ENCODE data around the gene MLC1. TPM values are rescaled to one million over a fixed set of nuclear protein-coding genes. Genes with fewer than 3 reads are reported as not detected.

The MLC1 gene
- total RNA-seq, 4 donors from 2014 or later, result 0.42 TPM; not detected in 3

GRCh38 chr22:50074056-50074455 lies 11.2 kb downstream of the MLC1 start:
- Histone ChIP-seq H3K4me1 (no peaks in the 10 kb centered on the region), H3K4me3 (no peak overlapping the region), H3K9me3 (no peaks in the 10 kb centered on the region), H3K27ac (no peak overlapping the region), H3K27me3 (peaks cover 0 to 7% (median 4%) of the 10 kb centered on the region in 3 donors), H3K36me3 (no peaks in the 10 kb centered on the region)
- intact Hi-C loops (cut with DNase I; ENCODE audit: low total_unique reads), result no loop called here
- in situ Hi-C loops (cut with MboI; ENCODE audit: low sequenced_read_pairs in 4 of 4), result no loop called here
- no peak for ATAC-seq
- no peak for TF ChIP-seq CTCF (IDR thresholded peaks at IDR 0.05 in 4 of 5, conservative IDR thresholded peaks at IDR 0.05 in 1 of 5)
- TF ChIP-seq POLR2A (IDR thresholded peaks at IDR 0.05), result no peak
- no peak for DNase-seq

GRCh38 chr22:50072714-50073538 lies 12.3 kb downstream of the MLC1 start:
- intact Hi-C loops (cut with DNase I; ENCODE audit: low total_unique reads), result no loop called here
- TF ChIP-seq CTCF (IDR thresholded peaks at IDR 0.05 in 4 of 5, conservative IDR thresholded peaks at IDR 0.05 in 1 of 5), result no peak
- TF ChIP-seq POLR2A (IDR thresholded peaks at IDR 0.05), result no peak
- H3K27ac ChIP-seq, result no peak overlapping the region
- no peak overlapping the region for H3K4me3 ChIP-seq
- H3K4me1 ChIP-seq, result no peaks in the 10 kb centered on the region
- ATAC-seq, result no peak
- in situ Hi-C loops (cut with MboI; ENCODE audit: low sequenced_read_pairs in 4 of 4), result no loop called here
- no peak for DNase-seq
- no peaks in the 10 kb centered on the region for H3K9me3 ChIP-seq
- peaks cover 0 to 7% (median 4%) of the 10 kb centered on the region in 3 donors for H3K27me3 ChIP-seq
- H3K36me3 ChIP-seq, result no peaks in the 10 kb centered on the region

- peaks cover 0 to 7% (median 4%) of the 10 kb centered on the region in 3 donors for H3K27me3 ChIP-seq
- no peak overlapping the region for H3K4me3 ChIP-seq
- H3K27ac ChIP-seq, result no peak overlapping the region
- intact Hi-C loops (cut with DNase I; ENCODE audit: low total_unique reads), result no loop called here
- in situ Hi-C loops (cut with MboI; ENCODE audit: low sequenced_read_pairs in 4 of 4), result no loop called here
- H3K9me3 ChIP-seq, result no peaks in the 10 kb centered on the region
- H3K36me3 ChIP-seq, result no peaks in the 10 kb centered on the region
- no peaks in the 10 kb centered on the region for H3K4me1 ChIP-seq
- TF ChIP-seq POLR2A (IDR thresholded peaks at IDR 0.05), result no peak
- TF ChIP-seq CTCF (IDR thresholded peaks at IDR 0.05 in 4 of 5, conservative IDR thresholded peaks at IDR 0.05 in 1 of 5), result no peak
- DNase-seq (no peak), ATAC-seq (no peak)
Measured at GRCh38 chr22:50072167-50072555, 13.1 kb downstream of the MLC1 start.

- Histone ChIP-seq H3K36me3 (no peaks in the 10 kb centered on the region), H3K27ac (no peak overlapping the region), H3K4me3 (no peak overlapping the region), H3K27me3 (peaks cover 0 to 9% (median 7%) of the 10 kb centered on the region in 3 donors), H3K9me3 (no peaks in the 10 kb centered on the region), H3K4me1 (no peaks in the 10 kb centered on the region)
- intact Hi-C loops (cut with DNase I; ENCODE audit: low total_unique reads), result no loop called here
- in situ Hi-C loops (cut with MboI; ENCODE audit: low sequenced_read_pairs in 4 of 4), result no loop called here
- ATAC-seq, result no peak
- DNase-seq, result no peak
- no peak for TF ChIP-seq POLR2A (IDR thresholded peaks at IDR 0.05)
Measured at GRCh38 chr22:50071432-50072166, 13.6 kb downstream of the MLC1 start.

GRCh38 chr22:50070366-50070765 lies 14.9 kb downstream of the MLC1 start:
- Histone ChIP-seq H3K36me3 (no peaks in the 10 kb centered on the region), H3K4me3 (no peak overlapping the region), H3K4me1 (no peaks in the 10 kb centered on the region), H3K27me3 (peaks cover 0 to 12% (median 11%) of the 10 kb centered on the region in 3 donors), H3K9me3 (no peaks in the 10 kb centered on the region), H3K27ac (no peak overlapping the region)
- ATAC-seq (no peak), DNase-seq (no peak)
- TF ChIP-seq CTCF (IDR thresholded peaks at IDR 0.05 in 4 of 5, conservative IDR thresholded peaks at IDR 0.05 in 1 of 5) (no peak), POLR2A (IDR thresholded peaks at IDR 0.05) (no peak)
- in situ Hi-C loops (cut with MboI; ENCODE audit: low sequenced_read_pairs in 4 of 4), result no loop called here
- intact Hi-C loops (cut with DNase I; ENCODE audit: low total_unique reads), result no loop called here
